H7 (cell line): ENCODE results near the gene ARGFX. TPM values are rescaled to one million over a fixed set of nuclear protein-coding genes. Genes with fewer than 3 reads are reported as not detected.

ENCODE experiments used
- DNase-seq: peaks from one replicate; pipeline ENCODE4 v3.0.0; 2012
- H3K27me3 ChIP-seq: 2 replicates; pipeline ENCODE4 v1.6.0; 2011; ENCODE audit warnings: mild to moderate bottlenecking, low read length; ENCODE audit not compliant: control insufficient read depth, insufficient read depth
- H3K36me3 ChIP-seq: replicated peaks from 2 replicates; pipeline ENCODE4 v1.5.1; 2011; ENCODE audit warnings: low read length; ENCODE audit not compliant: control insufficient read depth, insufficient read depth
- H3K4me3 ChIP-seq: 2 replicates; pipeline ENCODE4 v1.5.1; 2011; ENCODE audit warnings: low read depth, mild to moderate bottlenecking, control low read depth, low read length, moderate library complexity; ENCODE audit not compliant: insufficient read depth
- total RNA-seq: library from RNA; depleted of rRNA; stranded (reverse); fragments of >200 nt; shearing (Covaris generic); gene quantifications from 2 replicates; pipeline ENCODE4 v1.2.3, GENCODE V29; 2014; rRNA removed

Gene ARGFX
- total RNA-seq = not detected in 2 replicates

DNA sequence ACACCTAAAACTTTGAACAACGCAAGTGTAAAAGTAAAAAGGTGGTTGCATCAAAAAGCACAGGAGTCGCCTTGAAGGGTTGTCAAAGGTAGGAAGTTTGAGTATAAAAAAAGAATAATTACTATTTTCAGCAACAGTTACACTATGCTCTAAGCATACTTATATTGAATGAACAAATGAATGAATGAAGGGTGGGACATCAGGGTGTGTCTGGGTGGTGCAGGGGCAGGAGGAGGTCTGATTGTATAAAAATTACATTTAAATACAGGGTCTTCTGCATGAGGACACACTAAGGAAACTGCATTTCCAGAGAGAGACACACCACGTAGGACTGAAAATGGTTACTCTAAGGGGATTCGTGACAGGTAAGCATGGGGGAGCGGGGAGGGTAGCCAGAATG lies at the start of gene ARGFX:
Gene ARGFX, plus strand, starts transcription at position 301 of the 400 bp plus-strand sequence. CDS start 2,765 bp downstream, outside the sequence.
- Histone ChIP-seq H3K27me3 (no peaks in the 10 kb centered on the region), H3K4me3 (no peak within 1 kb of the TSS)

DNA sequence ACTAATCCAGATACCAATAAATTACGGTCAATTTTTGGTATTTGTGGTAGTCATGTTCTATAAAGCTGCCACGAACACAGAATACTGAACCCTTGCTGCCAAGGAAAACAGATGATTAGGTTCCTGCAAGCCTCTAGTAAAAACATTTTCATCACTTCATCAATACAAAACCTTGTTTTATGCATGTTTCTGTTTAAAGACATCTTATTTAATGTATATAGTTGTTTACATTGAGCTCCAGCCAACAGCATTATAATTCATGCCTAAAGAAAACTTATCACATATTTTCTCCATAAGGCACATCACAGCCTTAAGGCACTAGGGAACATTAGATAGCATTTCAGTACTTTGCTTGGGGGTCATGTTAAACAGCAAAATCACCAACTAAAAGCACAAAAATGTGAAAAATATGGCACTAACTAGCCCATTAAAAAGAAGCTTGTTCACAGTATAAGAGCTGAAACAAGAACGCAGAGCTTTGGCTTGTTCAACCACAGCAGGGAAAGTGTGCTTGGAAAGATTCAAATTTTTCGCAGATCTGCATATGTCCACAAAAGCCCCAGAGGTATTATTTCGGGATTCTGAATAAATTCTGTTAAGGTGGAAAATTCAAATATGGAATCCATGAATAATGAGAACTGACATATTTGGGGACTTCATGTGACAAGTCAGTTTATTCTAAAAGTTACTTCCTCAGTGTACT lies 49.6 kb upstream of the ARGFX start:
- peaks cover 7% of the 10 kb centered on the region for H3K36me3 ChIP-seq
- no peaks in the 10 kb centered on the region for H3K27me3 ChIP-seq
- H3K4me3 ChIP-seq = no peak overlapping the region
- DNase-seq = no peak

More for the DNA sequence above, at the start of gene ARGFX:
- no peaks in the 10 kb centered on the region for H3K36me3 ChIP-seq
- DNase-seq = no peak

DNA sequence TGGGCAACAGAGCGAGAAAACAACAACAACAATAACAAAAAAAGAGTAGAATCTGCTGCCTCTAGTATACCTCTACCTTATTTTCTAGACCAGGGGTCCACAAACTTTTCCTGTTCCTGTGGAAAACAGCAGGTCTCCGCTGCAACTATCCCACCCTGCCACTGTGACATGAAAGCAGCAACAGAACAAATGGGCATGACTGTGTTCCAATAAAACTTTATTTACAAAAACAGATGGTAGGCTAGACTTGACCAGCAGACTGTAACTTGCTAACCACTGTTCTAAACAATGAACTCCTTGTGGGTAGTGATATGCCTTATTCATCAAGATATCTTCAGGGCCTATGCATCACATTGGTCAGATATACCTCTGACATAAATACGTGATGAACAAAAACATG lies 47.2 kb upstream of the ARGFX start:
- H3K4me3 ChIP-seq = no peak overlapping the region
- DNase-seq = no peak
- H3K36me3 ChIP-seq = peaks cover 7% of the 10 kb centered on the region
- no peaks in the 10 kb centered on the region for H3K27me3 ChIP-seq

DNA sequence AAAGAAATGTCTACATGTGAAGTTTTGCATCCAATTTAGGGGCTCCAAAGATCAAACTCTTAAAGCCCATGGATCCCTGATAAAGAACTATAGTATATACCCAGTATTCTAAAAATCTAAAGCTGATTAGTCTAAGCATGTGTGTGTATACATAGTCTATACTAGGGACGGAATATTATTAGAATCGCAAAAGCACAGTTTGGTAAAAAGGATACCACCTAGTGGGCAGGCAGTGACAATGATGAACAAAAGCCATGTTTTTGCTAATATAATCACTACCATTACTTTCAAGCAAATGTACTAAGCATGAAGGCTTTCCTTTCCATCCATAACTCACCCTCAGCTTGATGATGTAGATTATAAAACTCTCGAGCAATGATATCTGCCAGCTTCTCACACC lies 38.4 kb upstream of the ARGFX start:
- DNase-seq = no peak
- H3K4me3 ChIP-seq = no peak overlapping the region
- no peaks in the 10 kb centered on the region for H3K27me3 ChIP-seq
- peaks cover 8% of the 10 kb centered on the region for H3K36me3 ChIP-seq

DNA sequence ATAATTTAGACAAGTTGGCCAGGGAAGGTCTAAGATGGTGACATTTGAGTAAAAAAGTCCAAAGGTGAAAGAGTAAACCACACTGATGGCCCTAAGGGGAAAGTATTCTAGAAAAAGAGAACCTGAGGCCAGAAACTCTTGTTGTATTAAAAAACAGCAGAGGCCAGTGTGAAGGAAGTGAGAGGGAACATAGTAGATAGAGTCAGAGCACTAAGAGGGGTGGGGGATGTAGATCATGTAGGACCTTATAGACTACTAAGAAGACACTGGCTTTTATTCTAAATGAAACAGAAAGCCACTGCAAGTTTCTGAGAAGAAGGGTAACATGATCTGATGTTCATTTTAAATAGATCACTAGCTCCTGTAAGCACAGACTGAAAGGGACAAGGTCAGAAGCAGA lies 36.5 kb upstream of the ARGFX start:
- H3K4me3 ChIP-seq = no peak overlapping the region
- DNase-seq = no peak
- peaks cover 13% of the 10 kb centered on the region for H3K36me3 ChIP-seq
- no peaks in the 10 kb centered on the region for H3K27me3 ChIP-seq

DNA sequence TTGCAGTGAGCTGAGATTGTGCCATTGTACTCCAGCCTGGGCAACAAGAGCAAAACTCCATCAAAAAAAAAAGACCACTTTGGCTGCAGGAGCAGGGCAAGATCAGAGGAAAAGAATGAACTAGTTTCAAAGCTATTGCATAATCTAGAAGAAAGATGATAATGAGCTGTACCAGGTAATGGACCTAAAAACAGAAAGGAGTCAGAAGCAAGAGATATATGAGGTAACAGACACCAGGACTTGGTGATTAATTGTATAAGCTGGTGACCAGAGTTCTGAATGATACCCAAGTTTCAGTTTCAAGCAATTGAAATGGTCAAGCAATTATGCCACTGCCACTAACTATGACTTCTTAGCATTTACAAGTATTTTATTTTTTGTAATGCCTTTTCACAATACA lies 24.8 kb upstream of the ARGFX start:
- H3K4me3 ChIP-seq = no peak overlapping the region
- no peaks in the 10 kb centered on the region for H3K27me3 ChIP-seq
- DNase-seq = no peak

DNA sequence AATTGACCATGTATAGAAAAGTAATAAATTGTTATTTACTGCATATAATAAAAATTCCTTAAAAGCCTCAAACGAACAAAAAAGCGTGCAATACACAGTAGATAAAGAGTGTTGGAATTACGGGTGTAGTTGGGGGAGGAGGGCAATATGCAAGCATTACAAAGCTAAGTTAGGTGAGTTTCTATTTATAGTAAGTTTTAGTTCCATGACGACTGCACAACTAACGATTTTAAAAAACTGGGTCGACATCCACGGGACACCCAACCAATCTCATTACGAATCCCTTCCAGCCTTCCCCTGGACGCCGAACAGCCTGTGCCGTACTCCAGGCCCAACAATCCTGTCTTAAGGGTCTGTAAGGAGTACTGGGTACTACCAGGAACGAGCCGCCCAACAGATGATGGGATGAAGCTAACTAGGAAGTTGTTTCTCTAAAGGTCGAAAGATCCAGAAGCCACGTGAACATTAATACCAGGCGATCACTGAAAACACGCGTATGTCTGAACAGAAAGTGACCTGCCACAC lies 22.6 kb upstream of the ARGFX start:
- Histone ChIP-seq H3K36me3 (peaks cover 6% of the 10 kb centered on the region), H3K27me3 (no peaks in the 10 kb centered on the region), H3K4me3 (peak overlapping the region; percentile 92)
- DNase-seq = peak; percentile 59

More for the DNA sequence above, 24.8 kb upstream of the ARGFX start:
- peaks cover 15% of the 10 kb centered on the region for H3K36me3 ChIP-seq

DNA sequence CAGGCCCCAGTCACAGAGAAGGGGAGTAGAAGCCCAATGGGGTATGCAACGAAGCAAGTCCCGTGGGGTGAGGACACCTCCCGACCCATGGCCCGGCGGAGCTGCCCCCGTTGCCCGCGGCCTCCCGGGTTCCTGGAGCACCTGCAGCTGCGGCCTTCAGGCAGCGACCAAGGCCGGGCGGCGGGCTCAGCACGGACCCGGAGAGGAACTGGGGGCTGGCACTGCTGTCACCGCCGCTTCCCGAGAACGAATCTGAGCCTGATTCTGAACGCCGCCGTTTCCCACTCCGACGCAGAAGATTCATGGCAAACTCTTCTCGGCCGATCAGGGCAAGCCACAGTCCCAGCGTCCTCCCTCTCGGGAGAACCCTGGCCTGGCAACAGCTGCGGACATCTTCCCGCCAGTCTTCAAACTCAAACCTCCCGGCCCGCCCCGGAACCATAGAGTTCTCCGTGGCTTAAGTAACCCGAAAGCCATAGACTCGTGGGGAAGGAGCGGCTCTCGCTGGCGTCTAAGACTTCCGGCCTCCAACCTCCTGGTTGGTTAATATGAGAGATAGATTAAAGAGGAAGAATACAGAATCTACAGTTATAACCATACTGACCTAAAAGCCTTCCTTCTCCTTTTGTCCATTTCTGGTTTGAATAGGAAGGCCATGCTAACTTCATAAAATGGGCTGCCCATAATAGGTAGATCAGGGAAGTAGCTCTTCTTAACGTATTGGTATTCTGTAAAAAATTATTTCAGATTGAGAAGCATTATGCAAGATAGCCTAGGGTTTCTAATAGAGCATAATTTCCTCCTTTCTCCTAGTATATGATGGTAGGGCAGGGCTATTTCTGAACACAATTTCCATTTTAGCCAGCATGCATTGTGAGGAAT lies 21.9 kb upstream of the ARGFX start, which contains the start of gene POLQ:
Gene POLQ, minus strand, starts transcription at position 415 of the 882 bp plus-strand sequence. Its CDS starts 111 bp downstream, at position 304.
- H3K27me3 ChIP-seq = no peaks in the 10 kb centered on the region
- H3K36me3 ChIP-seq = peaks cover 4% of the 10 kb centered on the region; the same call in 1 of the 2 replicates
- H3K4me3 ChIP-seq = peak within 1 kb of the TSS; percentile 92
- DNase-seq = peak; percentile 81

DNA sequence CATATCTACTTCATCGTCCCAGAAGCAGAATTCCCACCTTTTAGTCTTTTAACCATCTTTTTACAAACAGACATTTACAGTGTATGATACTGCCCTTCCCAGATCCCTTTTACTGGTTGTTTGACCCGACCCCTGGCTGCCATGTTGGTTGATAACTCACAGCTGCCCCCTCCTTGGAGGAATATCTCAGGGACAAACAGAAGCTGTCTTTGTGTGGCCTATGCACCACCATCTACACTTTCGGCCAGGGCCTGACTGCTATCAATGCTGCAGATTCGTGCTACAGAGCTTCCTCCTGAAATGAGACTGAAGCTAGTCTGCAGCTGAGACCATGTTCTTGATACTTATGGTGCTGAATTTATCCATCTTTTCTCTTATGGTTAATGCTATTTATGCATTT lies 15.4 kb upstream of the ARGFX start:
- Histone ChIP-seq H3K4me3 (no peak overlapping the region), H3K27me3 (no peaks in the 10 kb centered on the region), H3K36me3 (no peaks in the 10 kb centered on the region)
- DNase-seq = no peak

DNA sequence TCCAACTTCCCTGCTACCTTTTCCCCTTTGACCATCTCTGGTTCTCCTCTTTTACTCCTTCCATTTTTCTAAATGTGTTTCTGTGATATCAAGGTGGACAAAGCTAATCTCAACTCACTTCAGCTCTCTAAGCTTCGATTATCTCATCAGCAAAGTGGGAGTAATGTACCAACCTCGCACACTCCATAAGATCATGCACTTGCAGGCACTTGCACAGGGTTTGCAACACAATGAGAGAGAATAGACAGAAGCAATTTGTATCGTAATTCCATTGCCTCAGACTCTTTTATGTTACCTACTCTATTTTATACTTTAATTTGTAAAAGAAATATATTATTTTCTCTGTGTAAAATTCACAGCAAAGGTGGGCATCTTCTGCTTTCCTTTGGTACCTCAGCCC lies 15.0 kb upstream of the ARGFX start:
- Histone ChIP-seq H3K36me3 (no peaks in the 10 kb centered on the region), H3K27me3 (no peaks in the 10 kb centered on the region), H3K4me3 (no peak overlapping the region)
- no peak for DNase-seq

DNA sequence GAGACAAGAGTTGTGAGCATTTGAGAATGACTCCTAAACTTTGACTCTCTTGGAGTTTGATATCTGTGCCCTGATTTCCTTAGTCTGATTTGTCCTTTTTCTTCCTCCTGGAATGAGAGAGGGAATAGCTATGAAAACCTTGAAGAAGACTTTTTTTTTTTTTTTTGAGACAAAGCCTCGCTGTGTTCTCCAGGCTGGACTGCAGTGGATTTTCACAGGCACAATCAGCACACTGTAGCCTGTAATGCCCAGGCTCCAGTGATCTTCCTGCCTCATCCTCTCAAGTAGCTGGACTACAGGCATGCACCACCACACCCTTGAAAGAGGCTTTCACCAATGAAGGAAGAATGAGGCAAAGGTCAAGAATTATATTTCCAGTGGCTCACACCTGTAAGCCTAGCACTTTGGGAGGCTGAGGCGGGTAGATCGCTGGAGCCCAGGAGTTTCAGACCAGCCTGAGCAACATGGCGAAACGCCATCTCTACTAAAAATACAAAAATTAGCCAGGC lies 10.3 kb upstream of the ARGFX start:
- no peak overlapping the region for H3K4me3 ChIP-seq
- no peaks in the 10 kb centered on the region for H3K27me3 ChIP-seq
- no peak for DNase-seq
- H3K36me3 ChIP-seq = no peaks in the 10 kb centered on the region

DNA sequence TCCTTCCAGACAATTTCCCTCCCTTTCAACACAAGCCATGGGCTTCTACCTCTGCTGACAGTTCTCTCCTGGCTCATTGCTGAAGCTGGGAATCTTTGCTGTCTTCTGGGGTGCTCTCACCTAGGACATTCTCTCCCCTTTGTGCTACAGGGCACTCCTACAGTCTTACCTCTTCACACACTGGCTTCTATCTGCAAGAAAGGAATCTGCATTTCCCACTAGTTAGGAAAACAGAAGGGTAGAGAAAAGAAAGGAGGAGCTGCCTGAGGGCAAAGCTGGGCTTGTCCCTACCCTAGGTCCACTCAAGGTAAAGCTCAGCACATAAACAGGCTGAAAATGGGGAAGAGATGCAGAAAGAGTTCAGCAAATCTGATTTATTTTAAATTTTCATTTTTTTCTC lies 5.6 kb upstream of the ARGFX start:
- no peaks in the 10 kb centered on the region for H3K36me3 ChIP-seq
- no peak for DNase-seq
- H3K27me3 ChIP-seq = no peaks in the 10 kb centered on the region
- no peak overlapping the region for H3K4me3 ChIP-seq

DNA sequence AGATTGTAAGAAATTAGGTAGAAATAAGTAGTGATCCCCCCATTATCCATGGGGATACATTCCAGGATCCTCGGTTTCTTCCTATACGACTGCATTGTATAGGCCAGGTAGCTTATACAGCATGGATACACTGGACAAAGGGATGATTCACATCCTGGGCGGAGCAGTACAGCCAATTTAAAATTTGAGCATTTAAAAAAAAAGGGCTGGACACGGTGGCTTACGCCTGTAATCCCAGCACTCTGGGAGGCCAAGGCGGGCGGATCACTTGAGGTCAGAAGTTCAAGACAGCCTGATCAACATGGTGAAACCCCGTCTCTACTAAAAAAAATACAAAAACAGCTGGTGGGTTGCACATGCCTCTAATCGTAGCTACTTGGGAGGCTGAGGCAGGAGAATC lies 976 bp upstream of the ARGFX start:
- H3K27me3 ChIP-seq = no peaks in the 10 kb centered on the region
- H3K36me3 ChIP-seq = no peaks in the 10 kb centered on the region
- no peak for DNase-seq
- H3K4me3 ChIP-seq = no peak overlapping the region

DNA sequence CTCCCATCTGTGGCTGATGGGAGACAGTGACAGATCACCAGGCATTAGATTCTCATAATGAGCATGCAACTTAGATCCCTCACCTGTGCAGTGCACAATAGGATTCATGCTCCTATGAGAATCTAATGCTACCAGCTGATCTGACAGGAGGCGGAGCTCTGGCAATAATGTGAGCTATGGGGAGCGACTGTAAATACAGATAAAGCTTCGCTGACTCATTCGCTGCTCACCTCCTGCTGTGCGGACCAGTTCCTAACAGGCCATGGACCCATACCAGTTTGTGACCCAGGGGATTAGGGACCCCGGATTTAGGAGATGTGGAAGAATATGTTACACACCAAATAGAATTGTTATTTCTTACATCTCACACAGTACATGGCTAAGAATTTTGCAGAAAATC lies 6.7 kb downstream of the ARGFX start:
- H3K27me3 ChIP-seq = no peaks in the 10 kb centered on the region
- no peak for DNase-seq
- H3K4me3 ChIP-seq = no peak overlapping the region
- H3K36me3 ChIP-seq = no peaks in the 10 kb centered on the region
